ENCODE data around the gene FLRT1. TPM values are rescaled to one million over a fixed set of nuclear protein-coding genes. Genes with fewer than 3 reads are reported as not detected.
A peak's percentile ranks its signal among the peaks of the same experiment; 100 is the strongest.

FLRT1 gene
- total and polyA plus RNA-seq, 2 of the 13 experiments (the other 11 are each of a cell fraction or from before 2014, with no cell fraction given), result 0.02 to 0.08 TPM

GRCh38 chr11:64043545-64043944 lies 7.8 kb downstream of the FLRT1 start:
- Histone ChIP-seq H3K4me3 (replicated peaks in 1 of 3; ENCODE audit: insufficient read depth in 1 of 3, low read depth in 2 of 3, low read length in 3 of 3) (no peak overlapping the region), H3K27ac (ENCODE audit: extremely low read length, insufficient read depth, low read length) (no peak overlapping the region), H3K4me2 (ENCODE audit: low read depth, low read length) (no peak overlapping the region), H3K79me2 (ENCODE audit: insufficient read depth, low read length) (no peaks in the 10 kb centered on the region), H3K27me3 (ENCODE audit: control insufficient read depth in 1 of 2, insufficient read depth in 2 of 2, low read length in 2 of 2) (no peaks in the 10 kb centered on the region), H3K9me3 (ENCODE audit: low read length) (no peaks in the 10 kb centered on the region), H2AFZ (ENCODE audit: low read length) (no peak overlapping the region), H3K9ac (ENCODE audit: insufficient read depth, low read depth, low read length) (no peak overlapping the region), H3K36me3 (replicated peaks in 1 of 2; ENCODE audit: control insufficient read depth in 1 of 2, insufficient read depth in 2 of 2, low read length in 2 of 2) (no peaks in the 10 kb centered on the region), H4K20me1 (ENCODE audit: insufficient read depth, low read length) (peaks cover 9% of the 10 kb centered on the region; the same call in 1 of the 2 replicates), H3K4me1 (ENCODE audit: insufficient read depth, low read length) (peaks cover 40% of the 10 kb centered on the region)
- DNase-seq (ENCODE audit: low spot score) (no peak), ATAC-seq (no peak), FAIRE-seq (no peak)
- intact Hi-C loops (cut with micrococcal nuclease; ENCODE audit: unreplicated experiment), result no loop called here
- TF ChIP-seq PPARG (CRISPR knock-in tag; conservative IDR thresholded peaks at IDR 0.05) (no peak), ZNF629 (CRISPR knock-in tag; conservative IDR thresholded peaks at IDR 0.05) (peak; percentile 91), ZMYM3 (CRISPR knock-in tag; IDR thresholded peaks at IDR 0.05) (0 out of 2 replicates have a peak, but pooled peaks have one; percentile 17)
- ChIA-PET POLR2A (no interaction called here), CTCF (ENCODE audit: low intra/inter-chr PET ratio, low total read pairs) (no interaction called here)
- no TSS peak for BruUV-seq (replicated peaks)
- 86% methylated on average over 5 of the region's 5 CpGs for WGBS (ENCODE audit: low lambda C conversion rate)
- in situ Hi-C loops (cut with HindIII; ENCODE audit: extremely low pct_ligation_motif_present, low pct_unique_long_range_greater_than_20kb), result loop anchor here (5.0 kb wide), 1 partner anchor 104 kb away; no protein-coding TSS in a partner anchor

GRCh38 chr11:64044730-64045393 lies 9.1 kb downstream of the FLRT1 start:
- no TSS peak for BruUV-seq (replicated peaks)
- 85% methylated on average over 13 of the region's 18 CpGs for WGBS (ENCODE audit: low lambda C conversion rate)
- DNase-seq (ENCODE audit: low spot score), result peak; percentile 10
- intact Hi-C loops (cut with micrococcal nuclease; ENCODE audit: unreplicated experiment) (loop anchor here (5.0 kb wide), 1 partner anchor 42 kb away; no protein-coding TSS in a partner anchor), in situ Hi-C loops (cut with HindIII; ENCODE audit: extremely low pct_ligation_motif_present, low pct_unique_long_range_greater_than_20kb) (loop anchor here (5.0 kb wide), 1 partner anchor 102 kb away; no protein-coding TSS in a partner anchor)
- Histone ChIP-seq H3K27ac (ENCODE audit: extremely low read length, insufficient read depth, low read length) (no peak overlapping the region), H3K27me3 (ENCODE audit: control insufficient read depth in 1 of 2, insufficient read depth in 2 of 2, low read length in 2 of 2) (no peaks in the 10 kb centered on the region), H2AFZ (ENCODE audit: low read length) (no peak overlapping the region), H3K4me1 (ENCODE audit: insufficient read depth, low read length) (peaks cover 43% of the 10 kb centered on the region), H4K20me1 (ENCODE audit: insufficient read depth, low read length) (peaks cover 4% of the 10 kb centered on the region), H3K9me3 (ENCODE audit: low read length) (no peaks in the 10 kb centered on the region), H3K79me2 (ENCODE audit: insufficient read depth, low read length) (no peaks in the 10 kb centered on the region), H3K4me3 (replicated peaks in 1 of 3; ENCODE audit: insufficient read depth in 1 of 3, low read depth in 2 of 3, low read length in 3 of 3) (no peak overlapping the region), H3K4me2 (ENCODE audit: low read depth, low read length) (no peak overlapping the region), H3K9ac (ENCODE audit: insufficient read depth, low read depth, low read length) (no peak overlapping the region), H3K36me3 (replicated peaks in 1 of 2; ENCODE audit: control insufficient read depth in 1 of 2, insufficient read depth in 2 of 2, low read length in 2 of 2) (no peaks in the 10 kb centered on the region)
- FAIRE-seq, result no peak
- CTCF ChIA-PET (ENCODE audit: low intra/inter-chr PET ratio, low total read pairs), result no interaction called here
- POLR2A ChIA-PET, result no interaction called here
- ATAC-seq, result no peak
- TF ChIP-seq PRDM15 (CRISPR knock-in tag; IDR thresholded peaks at IDR 0.05) (no peak), GZF1 (CRISPR knock-in tag; IDR thresholded peaks at IDR 0.05) (no peak), NR2F6 (IDR thresholded peaks at IDR 0.05) (no peak), NR2F6 (CRISPR knock-in tag; IDR thresholded peaks at IDR 0.05) (no peak), ZNF687 (CRISPR knock-in tag; IDR thresholded peaks at IDR 0.05) (0 out of 2 replicates have a peak, but pooled peaks have one; percentile 12), ARNT2 (CRISPR knock-in tag; IDR thresholded peaks at IDR 0.05; ENCODE audit: low read depth) (no peak)
